Spleen (tissue), 11 donors: Measurements from ENCODE around the gene DTNB. TPM values are rescaled to one million over a fixed set of nuclear protein-coding genes. Genes with fewer than 3 reads are reported as not detected.
"Not testable (repeated sequence)": the region's sequence is repeated elsewhere in the genome, so short reads cannot be mapped to it uniquely, and the experiment has no call there.

Experiments
- DNase-seq: peaks from one replicate; pipeline ENCODE4 v3.0.0-alpha.2; 2020
- H3K27ac ChIP-seq, 8 donors: fragments of 200-600 bp; sonication (generic) in 7 of 8; 1 replicate in 4 of 8; 2 replicates in 4 of 8; pipeline versions ENCODE4 v1.5.0 to v1.8.0; 2016 to 2021; ENCODE audit warnings: inconsistent platforms in 4 of 8, mild to moderate bottlenecking in 4 of 8, moderate library complexity in 1 of 8
- H3K27me3 ChIP-seq, 7 donors: fragments of 200-600 bp; sonication (generic) in 6 of 7; replicated peaks in 1 of 7; 1 replicate in 4 of 7; 2 replicates in 3 of 7; pipeline versions ENCODE4 v1.5.0 to v1.8.0; 2016 to 2021; ENCODE audit warnings: inconsistent platforms in 3 of 7, mild to moderate bottlenecking in 1 of 7
- H3K36me3 ChIP-seq, 6 donors: fragments of 200-600 bp; sonication (generic) in 5 of 6; 1 replicate in 4 of 6; 2 replicates in 2 of 6; pipeline versions ENCODE4 v1.5.0 to v1.8.0; 2016 to 2021; ENCODE audit warnings: inconsistent platforms in 2 of 6
- H3K4me1 ChIP-seq, 6 donors: fragments of 200-600 bp; sonication (generic) in 5 of 6; 1 replicate in 3 of 6; 2 replicates in 3 of 6; pipeline versions ENCODE4 v1.5.0 to v1.8.0; 2016 to 2021; ENCODE audit warnings: inconsistent platforms in 3 of 6
- H3K4me3 ChIP-seq, 8 donors: fragments of 200-600 bp; sonication (generic) in 7 of 8; 1 replicate in 4 of 8; 2 replicates in 4 of 8; pipeline versions ENCODE4 v1.5.0 to v1.8.0; 2016 to 2021; ENCODE audit warnings: inconsistent platforms in 4 of 8, mild to moderate bottlenecking in 4 of 8, moderate library complexity in 2 of 8
- H3K9me3 ChIP-seq, 8 donors: fragments of 200-600 bp; sonication (generic) in 7 of 8; 1 replicate in 4 of 8; 2 replicates in 4 of 8; pipeline versions ENCODE4 v1.5.0 to v1.8.0; 2016 to 2021; ENCODE audit warnings: inconsistent platforms in 4 of 8
- POLR2A ChIP-seq, 3 donors: fragments of 450-650 bp; IDR thresholded peaks; one replicate each; pipeline ENCODE4 v1.5.1; 2017; ENCODE audit warnings: antibody characterized with exemption in 3 of 3, mild to moderate bottlenecking in 1 of 3
- POLR2AphosphoS5 ChIP-seq, 3 donors: sonication (generic); formaldehyde crosslinking; IDR thresholded peaks; one replicate each; pipeline ENCODE4 v1.5.1; 2017; ENCODE audit warnings: antibody characterized with exemption in 3 of 3
- WGBS, 5 donors: extraction: QIAGEN DNeasy Blood & Tissue Kit in 3 of 5; methylation state at CpG; one replicate each; pipeline versions ENCODE4 v1.1.5 to v1.1.7; 2013 to 2018; 5-methylcytosine and 5-hydroxymethylcytosine counted together
- intact Hi-C: fragments of 100-400 bp; cut with DNase I; formaldehyde crosslinking; loops from one replicate; pipeline ENCODE4 v1.15.0; 2023; ENCODE audit warnings: low total_unique reads
- polyA plus RNA-seq, 3 donors: library from polyadenylated mRNA; stranded (reverse); fragments of 200-250 nt; gene quantifications; one replicate each; pipeline ENCODE4 v1.2.1, GENCODE V29; 2013
- total RNA-seq, 7 donors: library from RNA; depleted of rRNA in 3 of 7; stranded (reverse); fragments of >200 nt in 3 of 7; fragmentation: NEBNext Ultra II Directional in 4 of 7; extraction: Animal tissue kit (Norgen Biotek cat#: 25700) in 4 of 7; gene quantifications; one replicate each; pipeline versions ENCODE4 v1.1.0 to v1.2.1, GENCODE V29; 2016 to 2021
- TF ChIP-seq, protein P1 (sequence below), 11 experiments: fragments of 200-600 bp in 7 of 11; fragments of 450-650 bp in 4 of 11; sonication (generic) in 4 of 11; IDR thresholded peaks in 8 of 11; conservative IDR thresholded peaks in 3 of 11; 1 replicate in 7 of 11; 2 replicates in 4 of 11; pipeline versions ENCODE4 v1.4.0 to v1.8.0; 2016 to 2021; ENCODE audit warnings: antibody characterized with exemption in 11 of 11, inconsistent platforms in 4 of 11, mild to moderate bottlenecking in 1 of 11
- donor health status: healthy with polysubstance abuse.
- donor health status: DM: no; HTN: no; CAD: no; lungs with moderate emphysema.
- donor health status: DM: no; HTN: no; CAD: no.
- donor health status: Bipolar disorder and iron deficiency.
- donor health status: healthy.
- donor health status: DM: no; HTN: no; CAD: no.
- donor health status: DM: yes; HTN: yes; CAD: no.

The DTNB gene
- total and polyA plus RNA-seq, 10 donors, result 4.5 to 28.9 (median 20.4) TPM

DNA sequence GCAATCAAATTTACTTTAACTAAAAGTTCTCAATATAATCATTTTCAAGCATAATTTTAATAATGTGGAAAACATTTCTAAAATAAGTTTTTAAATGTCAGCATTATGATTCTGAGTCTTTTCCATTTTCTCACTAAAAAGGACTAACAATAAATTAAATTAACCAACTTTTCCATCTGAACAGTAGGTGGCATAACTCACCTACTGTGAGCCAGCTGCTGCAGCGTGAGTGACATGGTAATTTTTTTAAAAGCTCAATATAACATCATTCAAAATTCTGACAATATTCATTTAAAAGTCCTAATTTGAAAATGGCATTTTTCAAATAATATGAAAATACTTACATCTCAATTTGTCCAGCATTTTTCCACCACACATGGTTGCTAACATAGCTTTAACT is 66.5 kb downstream of the DTNB start:
- DNase-seq, result no peak
- 2 to 21% (median 9%) methylated on average over 1 of the region's 1 CpG for WGBS, 5 donors
- Histone ChIP-seq H3K27me3 (no peaks in the 10 kb centered on the region), H3K36me3 (no peaks in the 10 kb centered on the region), H3K4me3 (no peak overlapping the region), H3K27ac (no peak overlapping the region), H3K4me1 (peaks cover 0 to 6% (median 0%) of the 10 kb centered on the region in 6 donors), H3K9me3 (no peaks in the 10 kb centered on the region)
- intact Hi-C loops, result no loop called here
- no peak for TF ChIP-seq POLR2AphosphoS5 (IDR thresholded peaks at IDR 0.05)
- TF ChIP-seq, protein P1, sequence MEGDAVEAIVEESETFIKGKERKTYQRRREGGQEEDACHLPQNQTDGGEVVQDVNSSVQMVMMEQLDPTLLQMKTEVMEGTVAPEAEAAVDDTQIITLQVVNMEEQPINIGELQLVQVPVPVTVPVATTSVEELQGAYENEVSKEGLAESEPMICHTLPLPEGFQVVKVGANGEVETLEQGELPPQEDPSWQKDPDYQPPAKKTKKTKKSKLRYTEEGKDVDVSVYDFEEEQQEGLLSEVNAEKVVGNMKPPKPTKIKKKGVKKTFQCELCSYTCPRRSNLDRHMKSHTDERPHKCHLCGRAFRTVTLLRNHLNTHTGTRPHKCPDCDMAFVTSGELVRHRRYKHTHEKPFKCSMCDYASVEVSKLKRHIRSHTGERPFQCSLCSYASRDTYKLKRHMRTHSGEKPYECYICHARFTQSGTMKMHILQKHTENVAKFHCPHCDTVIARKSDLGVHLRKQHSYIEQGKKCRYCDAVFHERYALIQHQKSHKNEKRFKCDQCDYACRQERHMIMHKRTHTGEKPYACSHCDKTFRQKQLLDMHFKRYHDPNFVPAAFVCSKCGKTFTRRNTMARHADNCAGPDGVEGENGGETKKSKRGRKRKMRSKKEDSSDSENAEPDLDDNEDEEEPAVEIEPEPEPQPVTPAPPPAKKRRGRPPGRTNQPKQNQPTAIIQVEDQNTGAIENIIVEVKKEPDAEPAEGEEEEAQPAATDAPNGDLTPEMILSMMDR (IDR thresholded peaks at IDR 0.05 in 8 of 11, conservative IDR thresholded peaks at IDR 0.05 in 3 of 11), result peak in 9 of 11 experiments; percentile 1 to 61 (median 47)

DNA sequence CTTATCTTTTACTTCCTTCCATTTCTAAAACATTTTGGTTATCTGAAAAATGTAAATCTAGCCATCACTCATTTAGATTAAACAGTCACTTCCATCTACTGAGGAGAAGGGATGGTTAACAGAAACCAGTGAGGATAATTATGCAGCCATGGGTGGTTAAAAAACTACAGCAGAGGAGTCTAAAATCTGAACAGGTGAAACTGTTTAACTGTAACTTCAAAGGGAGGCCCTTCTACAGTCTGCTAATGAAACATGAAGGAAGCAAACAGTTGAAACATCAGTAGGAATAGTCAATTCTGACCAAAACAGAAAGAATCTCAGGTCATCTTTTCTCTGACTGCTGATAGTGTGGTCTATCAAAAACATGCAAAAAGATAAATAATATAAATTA is 71.0 kb downstream of the DTNB start:
- H3K36me3 ChIP-seq, result no peaks in the 10 kb centered on the region
- intact Hi-C loops, result no loop called here
- no peak overlapping the region for H3K27ac ChIP-seq
- no peaks in the 10 kb centered on the region for H3K27me3 ChIP-seq
- no peak for DNase-seq
- H3K4me3 ChIP-seq, result no peak overlapping the region
- TF ChIP-seq, protein P1 (IDR thresholded peaks at IDR 0.05 in 8 of 11, conservative IDR thresholded peaks at IDR 0.05 in 3 of 11), result no peak
- TF ChIP-seq POLR2AphosphoS5 (IDR thresholded peaks at IDR 0.05) (no peak), POLR2A (IDR thresholded peaks at IDR 0.05) (no peak)
- no peaks in the 10 kb centered on the region for H3K4me1 ChIP-seq
- H3K9me3 ChIP-seq, result no peaks in the 10 kb centered on the region

DNA sequence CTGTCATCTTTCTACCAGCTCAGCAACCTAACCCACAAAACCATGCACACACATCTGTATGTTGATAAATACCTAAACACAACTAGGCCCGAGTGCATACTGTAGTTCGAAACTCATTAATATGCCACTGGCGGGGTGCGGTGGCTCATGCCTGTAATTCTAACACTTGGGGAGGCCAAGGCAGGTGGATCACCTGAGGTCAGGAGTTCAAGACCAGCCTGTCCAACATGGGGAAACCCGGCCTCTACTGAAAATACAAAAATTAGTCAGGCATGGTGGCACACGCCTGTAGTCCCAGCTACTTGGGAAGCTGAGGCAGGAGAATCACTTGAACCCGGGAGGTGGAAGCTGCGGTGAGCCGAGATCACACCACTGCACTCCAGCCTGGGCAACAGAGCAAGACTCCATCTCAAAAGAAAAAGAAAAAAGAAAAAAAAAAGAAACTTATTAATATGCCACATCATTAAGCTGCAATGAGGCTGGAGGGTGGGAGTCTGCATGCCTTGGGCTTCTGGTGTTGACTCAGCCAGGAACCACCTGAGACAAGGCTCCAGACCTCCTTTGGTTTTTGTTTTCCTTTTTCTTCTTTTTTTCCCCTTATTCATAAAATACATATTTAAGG is 71.6 kb downstream of the DTNB start:
- intact Hi-C loops, DNase-seq, H3K27me3 ChIP-seq, H3K27ac ChIP-seq, H3K4me1 ChIP-seq, H3K36me3 ChIP-seq, H3K9me3 ChIP-seq, H3K4me3 ChIP-seq: not testable (repeated sequence)
- WGBS, 5 donors, result 78 to 93% (median 90%) methylated on average over 9 of the region's 9 CpGs

DNA sequence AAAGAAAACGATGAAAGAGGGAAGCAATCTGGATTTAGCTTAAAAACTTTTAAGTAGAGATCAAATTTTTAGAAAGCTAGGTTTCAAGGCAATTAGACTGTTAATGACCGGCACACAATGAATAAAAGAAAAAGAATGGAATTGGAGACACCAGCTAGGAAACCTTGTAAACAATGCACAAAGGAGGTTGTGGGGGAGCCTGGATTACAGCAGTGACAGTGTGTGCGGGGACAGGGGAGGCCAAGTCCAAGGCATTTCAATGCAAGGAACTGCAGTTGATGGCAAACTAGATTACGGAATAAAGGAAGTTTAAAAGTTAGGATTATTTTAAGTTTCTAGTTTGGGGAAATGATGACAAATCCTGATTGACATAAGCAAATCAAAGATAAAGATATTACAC is 74.5 kb downstream of the DTNB start:
- 88 to 93% (median 91%) methylated on average over 4 of the region's 4 CpGs for WGBS, 5 donors
- TF ChIP-seq, protein P1 (IDR thresholded peaks at IDR 0.05 in 8 of 11, conservative IDR thresholded peaks at IDR 0.05 in 3 of 11), result no peak
- H3K27me3 ChIP-seq, result no peaks in the 10 kb centered on the region
- H3K4me1 ChIP-seq, result no peaks in the 10 kb centered on the region
- H3K9me3 ChIP-seq, result no peaks in the 10 kb centered on the region
- no peak overlapping the region for H3K4me3 ChIP-seq
- no peaks in the 10 kb centered on the region for H3K36me3 ChIP-seq
- intact Hi-C loops, result no loop called here
- no peak for DNase-seq
- no peak overlapping the region for H3K27ac ChIP-seq

DNA sequence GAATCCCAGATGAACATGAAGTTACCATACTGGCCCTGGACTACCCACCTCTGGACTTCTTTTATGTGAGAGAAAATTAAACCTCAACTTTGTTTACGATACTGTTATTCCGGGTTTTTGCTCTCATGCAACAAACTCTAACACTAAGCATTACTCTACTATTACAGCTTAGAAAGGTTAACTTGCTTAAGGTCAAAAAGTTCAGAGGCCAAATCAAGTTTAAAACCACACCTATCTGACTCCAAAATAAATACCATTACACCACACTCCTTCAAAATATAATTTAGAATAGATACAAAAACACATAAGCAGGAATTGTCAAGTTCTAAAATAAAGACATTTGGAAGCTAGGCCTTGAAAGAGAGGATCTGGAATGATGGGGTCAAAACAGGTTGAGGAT is 75.0 kb downstream of the DTNB start:
- WGBS, 5 donors, result 96 to 99% (median 98%) methylated on average over 2 of the region's 2 CpGs
- intact Hi-C loops, result no loop called here
- TF ChIP-seq POLR2A (IDR thresholded peaks at IDR 0.05) (no peak), POLR2AphosphoS5 (IDR thresholded peaks at IDR 0.05) (no peak)
- TF ChIP-seq, protein P1 (IDR thresholded peaks at IDR 0.05 in 8 of 11, conservative IDR thresholded peaks at IDR 0.05 in 3 of 11), result no peak
- Histone ChIP-seq H3K4me3 (no peak overlapping the region), H3K27me3 (no peaks in the 10 kb centered on the region), H3K27ac (no peak overlapping the region), H3K9me3 (no peaks in the 10 kb centered on the region), H3K36me3 (no peaks in the 10 kb centered on the region), H3K4me1 (no peaks in the 10 kb centered on the region)
- DNase-seq, result no peak
